Naive thymus-derived CD4-positive, alpha-beta T cell (primary cell): ENCODE measurements around the gene RABL3. TPM values are rescaled to one million over a fixed set of nuclear protein-coding genes. Genes with fewer than 3 reads are reported as not detected.
A peak's percentile ranks its signal among the peaks of the same experiment; 100 is the strongest.

Experiments used
- ATAC-seq: fragments of 150-1000 bp; cut with Tn5 transposase; 2 replicates; pipeline ENCODE4 v1.10.0; 2021; ENCODE audit warnings: mild to moderate bottlenecking, moderate library complexity
- CTCF ChIA-PET: fragments of 350-600 bp; sonication (Branson Sonifier 250); formaldehyde crosslinking; loops from one replicate; lab custom pipeline; 2021; ENCODE audit warnings: antibody characterized with exemption; lab: Charles Lee
- POLR2A ChIA-PET: fragments of 350-600 bp; sonication (Branson Sonifier 250); formaldehyde crosslinking; loops from one replicate; lab custom pipeline; 2021; ENCODE audit warnings: antibody characterized with exemption, inconsistent platforms; lab: Charles Lee
- DNase-seq, 9 donors: peaks; one replicate each; pipeline versions ENCODE4 v3.0.0 to v3.0.0-alpha.2; 2020 to 2022; ENCODE audit warnings: mixed read lengths in 1 of 9
- H3K27ac ChIP-seq: one replicate; pipeline ENCODE4 v1.7.0; 2013; ENCODE audit warnings: mild to moderate bottlenecking, low read depth, low read length, moderate library complexity
- H3K27me3 ChIP-seq, 2 donors: one replicate each; pipeline ENCODE4 v1.7.0; 2013; ENCODE audit warnings: low read length in 2 of 2, mild to moderate bottlenecking in 2 of 2, moderate library complexity in 2 of 2; ENCODE audit not compliant: control insufficient read depth in 2 of 2, insufficient read depth in 2 of 2
- H3K36me3 ChIP-seq, 3 experiments: 1 replicate in 2 of 3; 2 replicates in 1 of 3; pipeline ENCODE4 v1.7.0; 2013; ENCODE audit warnings: low read length in 3 of 3, mild to moderate bottlenecking in 3 of 3, moderate library complexity in 1 of 3; ENCODE audit not compliant: insufficient read depth in 3 of 3, control insufficient read depth in 2 of 3
- H3K4me1 ChIP-seq, 2 donors: one replicate each; pipeline ENCODE4 v1.7.0; 2013; ENCODE audit warnings: low read length in 2 of 2, mild to moderate bottlenecking in 2 of 2, moderate library complexity in 1 of 2; ENCODE audit not compliant: control insufficient read depth in 2 of 2, insufficient read depth in 2 of 2
- H3K4me3 ChIP-seq: 2 replicates; pipeline ENCODE4 v1.7.0; 2013; ENCODE audit warnings: mild to moderate bottlenecking, low read length
- H3K9me3 ChIP-seq, 3 experiments: 1 replicate in 2 of 3; 2 replicates in 1 of 3; pipeline ENCODE4 v1.7.0; 2013; ENCODE audit warnings: low read length in 3 of 3; ENCODE audit not compliant: control insufficient read depth in 2 of 3
- H3K27ac Mint-ChIP-seq, 9 donors: one replicate each; pipeline ENCODE4 v1.8.0; 2020 to 2022; ENCODE audit warnings: mixed read lengths in 9 of 9, mild to moderate bottlenecking in 8 of 9, moderate library complexity in 5 of 9, inconsistent platforms in 2 of 9
- H3K27me3 Mint-ChIP-seq, 5 donors: one replicate each; pipeline ENCODE4 v1.8.0; 2021 to 2022; ENCODE audit warnings: mixed read lengths in 5 of 5, mild to moderate bottlenecking in 1 of 5
- H3K36me3 Mint-ChIP-seq, 5 donors: one replicate each; pipeline ENCODE4 v1.8.0; 2020 to 2022; ENCODE audit warnings: mixed read lengths in 5 of 5, mild to moderate bottlenecking in 3 of 5, inconsistent platforms in 1 of 5
- H3K4me1 Mint-ChIP-seq, 7 donors: one replicate each; pipeline ENCODE4 v1.8.0; 2020 to 2022; ENCODE audit warnings: mixed read lengths in 7 of 7, mild to moderate bottlenecking in 3 of 7, inconsistent platforms in 1 of 7
- H3K4me3 Mint-ChIP-seq, 10 donors: one replicate each; pipeline ENCODE4 v1.8.0; 2020 to 2022; ENCODE audit warnings: mild to moderate bottlenecking in 10 of 10, mixed read lengths in 10 of 10, moderate library complexity in 6 of 10, inconsistent platforms in 2 of 10
- H3K9me3 Mint-ChIP-seq, 11 donors: one replicate each; pipeline ENCODE4 v1.8.0; 2020 to 2022; ENCODE audit warnings: mixed read lengths in 11 of 11, mild to moderate bottlenecking in 4 of 11, inconsistent platforms in 1 of 11, moderate library complexity in 1 of 11
- intact Hi-C, 2 donors: fragments of 100-400 bp; cut with micrococcal nuclease; formaldehyde crosslinking; loops; one replicate each; pipeline ENCODE4 v1.15.1; 2023
- polyA plus RNA-seq, 2 donors: library from polyadenylated mRNA; unstranded; fragments of 300-500 nt; fragmentation: Illumina TruSeq; gene quantifications; one replicate each; pipeline ENCODE4 v1.2.3, GENCODE V29; 2021
- total RNA-seq, 6 experiments: library from RNA in 5 of 6; stranded (reverse) in 5 of 6; gene quantifications; 1 replicate in 5 of 6; 2 replicates in 1 of 6; pipeline ENCODE4 v1.2.3 and lab custom pipeline; 2021 to 2026

The RABL3 gene
- total and polyA plus RNA-seq, 7 experiments from 2014 or later = 15.4 to 40.6 (median 23.1) TPM

DNA sequence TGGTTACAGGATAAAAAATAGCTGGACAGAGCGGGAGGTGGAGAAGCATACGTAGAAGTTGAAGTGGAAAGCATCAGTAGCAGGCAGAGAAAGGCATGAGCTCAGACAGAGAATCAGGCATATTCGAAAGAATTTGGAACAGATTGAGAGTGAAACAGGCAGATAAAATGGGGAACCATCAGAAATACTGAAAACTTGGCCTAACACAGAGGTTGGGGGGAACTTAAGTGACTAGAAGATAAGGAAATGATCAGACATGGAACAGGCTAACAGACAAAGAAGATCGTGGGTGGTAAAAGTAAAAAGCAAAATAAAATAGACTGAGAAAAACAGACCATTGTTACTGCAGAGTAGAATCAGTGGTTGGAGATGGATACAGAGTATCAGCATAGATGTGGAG lies 33.1 kb upstream of the RABL3 start:
- no peak overlapping the region for H3K27ac ChIP-seq
- no peak overlapping the region for H3K4me3 Mint-ChIP-seq

DNA sequence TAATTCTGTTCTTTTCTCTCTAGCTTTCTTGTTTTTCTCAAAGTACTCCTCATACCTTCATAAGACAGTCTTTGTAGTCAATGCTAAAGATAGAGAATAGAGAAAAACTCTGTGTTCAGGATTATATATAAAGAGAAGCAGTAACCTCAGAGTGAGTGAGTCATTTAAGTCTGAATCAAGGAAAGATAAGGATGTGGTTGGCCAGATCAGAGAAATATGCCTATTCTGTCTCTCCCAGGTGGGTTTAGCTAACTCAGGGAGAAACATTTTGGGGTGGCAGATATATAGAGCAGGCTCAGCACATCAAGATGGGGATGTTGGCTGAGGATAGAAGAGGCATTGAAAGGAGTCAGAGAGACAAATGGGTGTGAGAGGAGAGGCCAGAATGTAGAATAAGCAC lies 31.6 kb upstream of the RABL3 start:
- H3K4me3 Mint-ChIP-seq = no peak overlapping the region
- no peak for ATAC-seq
- no peaks in the 10 kb centered on the region for H3K27me3 Mint-ChIP-seq
- H3K4me1 Mint-ChIP-seq = peaks cover 7 to 23% (median 16%) of the 10 kb centered on the region in 7 donors
- Histone ChIP-seq H3K9me3 (no peaks in the 10 kb centered on the region), H3K4me1 (no peaks in the 10 kb centered on the region), H3K4me3 (no peak overlapping the region), H3K36me3 (peaks cover 0 to 28% (median 4%) of the 10 kb centered on the region in 3 experiments), H3K27ac (no peak overlapping the region), H3K27me3 (no peaks in the 10 kb centered on the region)
- no peaks in the 10 kb centered on the region for H3K9me3 Mint-ChIP-seq
- H3K36me3 Mint-ChIP-seq = peaks cover 0 to 22% (median 11%) of the 10 kb centered on the region in 5 donors
- no peak for DNase-seq
- POLR2A ChIA-PET = no interaction called here
- intact Hi-C loops = loop anchor here in 1 of 2 donors (1.0 kb wide), 1 partner anchor 32 kb away; the partner anchor contains the start of genes GTF2E1 and RABL3
- CTCF ChIA-PET = no interaction called here
- H3K27ac Mint-ChIP-seq = no peak overlapping the region

More for the DNA sequence above, 33.1 kb upstream of the RABL3 start:
- Histone ChIP-seq H3K9me3 (no peaks in the 10 kb centered on the region), H3K27me3 (no peaks in the 10 kb centered on the region), H3K36me3 (peaks cover 0 to 33% (median 4%) of the 10 kb centered on the region in 3 experiments), H3K4me3 (no peak overlapping the region), H3K4me1 (no peaks in the 10 kb centered on the region)
- CTCF ChIA-PET = no interaction called here
- peaks cover 0 to 14% (median 11%) of the 10 kb centered on the region in 7 donors for H3K4me1 Mint-ChIP-seq
- ATAC-seq = no peak
- H3K36me3 Mint-ChIP-seq = peaks cover 0 to 28% (median 15%) of the 10 kb centered on the region in 5 donors
- POLR2A ChIA-PET = no interaction called here
- DNase-seq = no peak
- intact Hi-C loops = no loop called here
- no peaks in the 10 kb centered on the region for H3K9me3 Mint-ChIP-seq
- no peak overlapping the region for H3K27ac Mint-ChIP-seq
- H3K27me3 Mint-ChIP-seq = no peaks in the 10 kb centered on the region

DNA sequence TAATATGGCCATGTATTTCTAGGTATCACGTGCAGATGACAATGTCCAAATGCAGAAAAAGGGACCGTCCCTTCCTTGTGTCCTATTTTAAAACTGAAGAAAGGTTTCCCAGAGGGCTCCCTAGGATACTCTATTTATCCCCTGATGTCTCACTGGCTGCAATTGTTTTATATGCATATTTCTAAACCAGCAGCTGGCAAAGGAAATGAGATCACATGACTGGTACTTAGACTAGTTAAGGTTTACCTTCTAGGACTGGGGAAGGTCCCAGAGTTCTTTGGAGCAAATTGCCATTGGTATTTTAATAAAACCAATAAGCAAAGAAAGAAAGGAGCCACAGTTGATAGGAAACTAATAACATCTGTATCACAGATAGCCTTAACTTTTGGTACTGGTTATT lies 29.8 kb upstream of the RABL3 start:
- Mint-ChIP-seq H3K4me1 (peaks cover 11 to 38% (median 23%) of the 10 kb centered on the region in 7 donors), H3K4me3 (no peak overlapping the region), H3K27ac (no peak overlapping the region), H3K27me3 (no peaks in the 10 kb centered on the region), H3K9me3 (no peaks in the 10 kb centered on the region), H3K36me3 (peaks cover 0 to 20% (median 11%) of the 10 kb centered on the region in 5 donors)
- Histone ChIP-seq H3K4me1 (no peaks in the 10 kb centered on the region), H3K27ac (no peak overlapping the region), H3K9me3 (no peaks in the 10 kb centered on the region), H3K4me3 (no peak overlapping the region), H3K27me3 (no peaks in the 10 kb centered on the region), H3K36me3 (peaks cover 0 to 25% (median 3%) of the 10 kb centered on the region in 3 experiments)
- ATAC-seq (no peak), DNase-seq (no peak)
- intact Hi-C loops = no loop called here
- ChIA-PET CTCF (interaction anchor here (1.0 to 1.1 kb wide), 2 partner anchors 35 to 204 kb away, joined by 3 to 5 read pairs; no protein-coding TSS in a partner anchor), POLR2A (no interaction called here)

DNA sequence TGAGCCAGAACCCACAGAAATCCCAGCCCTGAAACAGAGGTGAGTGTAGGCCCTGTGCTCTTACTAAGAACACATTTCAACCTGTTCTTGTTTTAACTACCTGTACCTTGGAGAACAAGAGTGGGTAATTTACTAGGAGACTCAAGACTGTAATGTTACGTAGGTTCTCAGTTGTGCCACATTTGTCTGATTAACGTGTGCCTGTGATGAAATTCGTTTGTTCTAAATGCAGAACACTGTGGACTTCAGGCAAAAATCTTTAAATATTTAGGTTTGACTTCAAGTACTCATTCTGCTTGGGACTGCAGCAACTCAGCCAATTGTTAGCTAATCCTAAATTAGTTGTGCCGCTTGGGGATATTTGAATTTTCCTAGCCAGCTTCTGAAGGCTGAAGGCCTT lies 28.6 kb upstream of the RABL3 start:
- CTCF ChIA-PET = interaction anchor here (1.0 kb wide), 1 partner anchor 33 kb away, joined by 3 read pairs; no protein-coding TSS in a partner anchor
- H3K36me3 ChIP-seq = peaks cover 0 to 14% (median 0%) of the 10 kb centered on the region in 3 experiments
- H3K4me1 ChIP-seq = no peaks in the 10 kb centered on the region
- Mint-ChIP-seq H3K27ac (no peak overlapping the region), H3K4me3 (no peak overlapping the region), H3K36me3 (peaks cover 0 to 22% (median 8%) of the 10 kb centered on the region in 5 donors), H3K27me3 (no peaks in the 10 kb centered on the region), H3K4me1 (peaks cover 16 to 49% (median 33%) of the 10 kb centered on the region in 7 donors), H3K9me3 (no peaks in the 10 kb centered on the region)
- DNase-seq = no peak
- POLR2A ChIA-PET = no interaction called here
- intact Hi-C loops = no loop called here
- no peak overlapping the region for H3K4me3 ChIP-seq
- H3K27me3 ChIP-seq = no peaks in the 10 kb centered on the region
- ATAC-seq = no peak
- no peak overlapping the region for H3K27ac ChIP-seq
- H3K9me3 ChIP-seq = no peaks in the 10 kb centered on the region

DNA sequence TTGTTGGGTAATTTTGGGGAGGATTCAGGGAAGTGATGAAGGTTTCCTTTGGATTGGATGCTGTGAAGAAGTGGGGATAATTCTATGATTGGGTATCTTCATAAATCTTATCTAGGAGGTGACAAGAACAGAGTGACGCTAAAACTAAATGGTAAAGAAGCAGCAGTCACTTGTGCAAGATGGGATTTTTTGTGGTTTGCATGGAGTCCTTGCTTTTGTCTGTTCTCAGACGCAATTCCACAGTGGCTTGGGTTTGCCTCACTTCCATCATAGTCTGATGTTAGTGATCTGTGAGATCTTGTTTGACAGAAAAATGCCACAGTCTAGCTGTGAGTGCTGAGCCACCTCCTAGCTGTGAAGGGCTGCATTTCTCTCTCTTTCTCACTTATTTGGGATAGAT lies 27.1 kb upstream of the RABL3 start:
- Histone ChIP-seq H3K9me3 (no peaks in the 10 kb centered on the region), H3K27ac (no peak overlapping the region), H3K4me1 (no peaks in the 10 kb centered on the region), H3K27me3 (no peaks in the 10 kb centered on the region), H3K4me3 (no peak overlapping the region), H3K36me3 (peaks cover 0 to 6% (median 0%) of the 10 kb centered on the region in 3 experiments)
- ATAC-seq (no peak), DNase-seq (no peak)
- Mint-ChIP-seq H3K36me3 (peaks cover 0 to 22% (median 8%) of the 10 kb centered on the region in 5 donors), H3K4me1 (peaks cover 22 to 58% (median 47%) of the 10 kb centered on the region in 7 donors), H3K9me3 (no peaks in the 10 kb centered on the region), H3K4me3 (no peak overlapping the region), H3K27ac (peak overlapping the region in 1 of 9 donors; percentile 26), H3K27me3 (no peaks in the 10 kb centered on the region)
- ChIA-PET CTCF (interaction anchor here (0.6 kb wide), 1 partner anchor 167 kb away, joined by 3 read pairs; no protein-coding TSS in a partner anchor), POLR2A (no interaction called here)
- intact Hi-C loops = no loop called here

DNA sequence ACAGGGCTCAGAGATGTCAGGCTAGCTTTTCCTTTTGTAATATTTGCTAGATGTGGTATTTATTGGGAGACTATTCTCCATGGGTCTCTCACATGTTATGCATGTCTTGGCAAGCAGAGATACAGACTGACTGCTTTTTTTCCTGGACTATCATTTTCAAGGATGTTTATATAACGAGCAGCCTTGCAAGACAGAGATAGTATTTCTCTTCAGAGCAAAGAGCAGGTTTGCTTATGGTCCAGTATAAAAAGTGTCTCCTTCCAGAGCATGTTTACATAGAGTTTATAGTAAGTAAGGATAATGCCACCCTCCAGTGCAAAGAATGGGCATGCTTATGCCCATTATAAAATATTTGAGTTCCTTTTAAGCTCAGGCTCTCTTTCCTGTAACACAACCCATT lies 24.8 kb upstream of the RABL3 start:
- no peak for DNase-seq
- Mint-ChIP-seq H3K9me3 (no peaks in the 10 kb centered on the region), H3K27me3 (no peaks in the 10 kb centered on the region), H3K4me1 (peaks cover 27 to 73% (median 64%) of the 10 kb centered on the region in 7 donors), H3K27ac (no peak overlapping the region), H3K4me3 (no peak overlapping the region), H3K36me3 (peaks cover 0 to 19% (median 9%) of the 10 kb centered on the region in 5 donors)
- peaks cover 0 to 6% (median 0%) of the 10 kb centered on the region in 3 experiments for H3K36me3 ChIP-seq
- ATAC-seq = no peak
- peaks cover 3 to 4% of the 10 kb centered on the region in 2 donors for H3K4me1 ChIP-seq
- H3K4me3 ChIP-seq = no peak overlapping the region
- no peak overlapping the region for H3K27ac ChIP-seq
- no peaks in the 10 kb centered on the region for H3K27me3 ChIP-seq
- ChIA-PET CTCF (no interaction called here), POLR2A (interaction anchor here (1.2 kb wide), 1 partner anchor 47 kb away, joined by 3 read pairs; no protein-coding TSS in a partner anchor)
- intact Hi-C loops = no loop called here
- no peaks in the 10 kb centered on the region for H3K9me3 ChIP-seq

DNA sequence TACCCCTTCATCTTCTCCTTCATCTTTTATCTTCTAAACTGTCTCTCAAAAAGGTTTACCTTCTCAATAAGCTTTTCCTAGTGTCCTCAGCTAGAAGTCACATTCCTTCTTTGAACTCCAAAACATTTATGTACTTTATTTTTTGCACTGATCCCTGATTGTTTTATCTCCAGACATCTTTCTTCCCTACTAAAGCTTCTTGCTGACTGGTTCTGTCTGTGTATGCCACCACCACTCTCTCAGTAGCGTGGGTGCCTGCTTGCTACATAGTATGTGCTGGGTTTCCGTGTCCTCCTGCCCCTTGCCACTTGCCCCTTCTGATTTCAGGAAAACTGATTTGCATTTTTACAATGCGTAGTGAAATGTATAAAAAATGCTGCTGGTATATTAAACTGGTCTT lies 24.3 kb upstream of the RABL3 start:
- Histone ChIP-seq H3K4me1 (peaks cover 3 to 4% of the 10 kb centered on the region in 2 donors), H3K36me3 (peaks cover 0 to 3% (median 0%) of the 10 kb centered on the region in 3 experiments), H3K9me3 (no peaks in the 10 kb centered on the region), H3K27me3 (no peaks in the 10 kb centered on the region), H3K4me3 (no peak overlapping the region), H3K27ac (no peak overlapping the region)
- intact Hi-C loops = no loop called here
- CTCF ChIA-PET = no interaction called here
- DNase-seq (no peak), ATAC-seq (no peak)
- peaks cover 0 to 20% (median 11%) of the 10 kb centered on the region in 5 donors for H3K36me3 Mint-ChIP-seq
- H3K27ac Mint-ChIP-seq = peak overlapping the region in 2 of 9 donors; percentile 0 to 38
- POLR2A ChIA-PET = interaction anchor here (1.2 kb wide), 1 partner anchor 47 kb away, joined by 3 read pairs; no protein-coding TSS in a partner anchor
- H3K4me1 Mint-ChIP-seq = peaks cover 29 to 75% (median 67%) of the 10 kb centered on the region in 7 donors
- H3K27me3 Mint-ChIP-seq = no peaks in the 10 kb centered on the region
- no peaks in the 10 kb centered on the region for H3K9me3 Mint-ChIP-seq
- no peak overlapping the region for H3K4me3 Mint-ChIP-seq
